Measurements from ENCODE around the gene DNAJC28. TPM values are rescaled to one million over a fixed set of nuclear protein-coding genes. Genes with fewer than 3 reads are reported as not detected.

The DNAJC28 gene
- total RNA-seq: 0.97 and 1.4 TPM in 2 replicates

GRCh38 chr21:33491373-33492102 is at the start of gene DNAJC28:
Gene DNAJC28 (minus strand): TSS chr21:33491716. CDS start chr21:33489393, 2,323 bp downstream.

GRCh38 chr21:33479679-33480480 is 11.6 kb downstream of the DNAJC28 start, which contains the start of gene TMEM50B:
Gene TMEM50B (minus strand): TSS chr21:33479974. CDS start chr21:33468885, 11,089 bp downstream.

Other genes starting within 250 kb of the DNAJC28 start
- 41.8 and 66.1 TPM in 2 replicates for gene IL10RB, start 225.3 kb downstream of the DNAJC28 start, total RNA-seq
- gene IFNAR1, start 166.7 kb downstream of the DNAJC28 start, total RNA-seq: 17.2 and 34.9 TPM in 2 replicates
- 27.5 and 76.2 TPM in 2 replicates for gene IFNGR2, start 88.3 kb downstream of the DNAJC28 start, total RNA-seq
- gene TMEM50B, start 11.7 kb downstream of the DNAJC28 start, total RNA-seq: 24.7 and 25.9 TPM in 2 replicates
- gene GART, start 50.4 kb upstream of the DNAJC28 start, total RNA-seq: 55.2 and 69.4 TPM in 2 replicates
- gene SON, start 51.3 kb upstream of the DNAJC28 start, total RNA-seq: 96.7 and 234 TPM in 2 replicates
- 16.4 and 17.5 TPM in 2 replicates for gene DONSON, start 97.0 kb upstream of the DNAJC28 start, total RNA-seq
- gene CRYZL1, start 150.0 kb upstream of the DNAJC28 start, total RNA-seq: 18.8 and 40.3 TPM in 2 replicates
- gene ITSN1, start 150.8 kb upstream of the DNAJC28 start, total RNA-seq: 31.2 and 97.6 TPM in 2 replicates

All from bladder microvascular endothelial cell (primary cell).